CD4-positive, alpha-beta T cell treated with Interferon alpha-2 for 1 hour (primary cell): ENCODE results near the gene LGALS12.

Experiments used
- DNase-seq, 2 donors: peaks; one replicate each; pipeline ENCODE4 v3.0.0-alpha.2; 2020 to 2022

Gene LGALS12

GRCh38 chr11:63564056-63564774 lies 58.3 kb downstream of the LGALS12 start:
- DNase-seq = peak in 1 of 2 donors; percentile 56

GRCh38 chr11:63564784-63565350 lies 59.0 kb downstream of the LGALS12 start:
- no peak for DNase-seq
